Fibroblast of upper back skin (primary cell): ENCODE data around the gene IQCK.
A peak's percentile ranks its signal among the peaks of the same experiment; 100 is the strongest.

Source experiments
- DNase-seq: peaks from one replicate; pipeline ENCODE4 v3.0.0-alpha.2; 2013

The IQCK gene

DNA sequence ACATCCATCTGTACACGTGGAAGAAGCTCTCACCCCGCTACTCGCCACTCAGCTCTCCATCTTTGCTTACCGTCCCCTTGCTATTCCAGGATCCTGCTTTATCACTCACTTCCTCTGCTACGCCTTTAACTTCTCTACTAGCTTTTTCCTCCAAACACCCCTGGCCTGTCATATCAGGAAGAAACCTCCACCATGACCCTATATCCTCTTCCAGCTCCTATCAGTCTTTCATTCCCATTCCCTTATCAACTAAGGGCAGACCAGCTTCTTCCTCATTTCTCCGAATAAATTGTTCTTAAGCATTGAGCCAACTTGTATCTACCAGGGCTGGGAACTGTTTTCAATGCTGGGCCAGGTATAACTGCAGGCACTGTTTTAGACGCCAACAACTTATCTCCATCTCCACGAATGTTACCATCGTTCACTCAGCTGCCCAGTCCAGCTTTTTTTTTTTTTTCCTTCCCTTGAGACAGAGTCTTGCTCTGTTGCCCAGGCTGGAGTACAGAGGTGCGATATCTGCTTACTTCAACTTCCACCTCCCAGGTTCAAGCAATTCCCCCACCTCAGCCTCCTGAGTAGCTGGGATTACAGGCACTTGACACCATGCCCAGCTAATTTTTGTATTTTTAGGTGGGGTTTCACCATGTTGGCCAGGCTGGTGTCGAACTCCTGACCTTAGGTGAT is 4.3 kb downstream of the IQCK start:
- DNase-seq: no peak

DNA sequence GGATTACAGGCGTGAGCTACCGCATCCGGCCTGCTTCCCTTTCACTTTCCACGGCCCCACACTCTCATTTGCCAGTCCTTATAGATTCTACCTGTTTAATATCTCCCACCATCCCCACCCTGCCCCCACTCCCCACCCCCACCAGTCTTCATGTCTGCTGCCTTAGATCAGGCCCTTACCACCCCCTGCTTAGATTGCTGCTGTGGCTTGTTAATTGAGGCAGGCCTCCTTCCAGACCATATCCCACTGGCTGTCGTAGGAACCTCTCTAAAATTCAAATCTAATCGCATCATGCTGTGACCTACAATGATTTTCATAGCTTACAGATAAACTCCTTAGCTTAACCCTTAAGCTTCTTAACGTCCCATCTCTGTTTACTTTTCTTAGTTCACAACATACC is 4.9 kb downstream of the IQCK start:
- DNase-seq: no peak

DNA sequence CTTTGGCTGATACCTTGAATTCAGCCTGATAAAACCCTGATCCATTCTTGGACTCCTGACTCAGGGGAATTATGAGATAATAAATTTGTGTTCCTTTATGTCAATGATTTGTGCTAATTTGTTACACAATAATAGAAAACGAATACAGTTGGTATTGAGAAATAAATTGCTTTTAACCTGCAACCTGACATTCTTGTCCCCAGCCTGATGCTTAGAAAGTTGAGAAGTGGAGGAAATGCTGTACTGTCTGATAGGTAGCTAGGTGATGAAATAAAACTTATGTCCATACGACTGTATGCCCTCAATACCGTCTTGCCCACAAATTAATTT is 10.5 kb downstream of the IQCK start:
- no peak for DNase-seq

DNA sequence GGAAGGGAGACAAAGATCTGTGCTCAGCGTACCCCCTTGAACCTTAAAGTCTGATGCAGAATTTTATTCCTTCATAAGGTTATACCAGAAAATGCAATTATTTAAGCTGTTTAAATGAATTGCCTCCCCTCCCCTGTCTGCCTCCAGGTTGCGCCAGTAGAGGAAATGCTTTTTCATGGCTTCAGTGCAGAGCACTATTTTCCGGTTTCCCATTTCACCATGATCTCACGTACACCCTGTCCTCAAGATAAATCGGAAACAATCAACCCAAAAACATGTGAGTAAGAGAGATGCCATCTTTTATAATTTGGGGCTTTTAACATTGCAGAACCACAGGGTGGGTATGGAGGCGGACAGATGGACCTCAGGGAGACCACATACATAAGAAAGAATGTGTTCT is 15.5 kb downstream of the IQCK start:
- no peak for DNase-seq

DNA sequence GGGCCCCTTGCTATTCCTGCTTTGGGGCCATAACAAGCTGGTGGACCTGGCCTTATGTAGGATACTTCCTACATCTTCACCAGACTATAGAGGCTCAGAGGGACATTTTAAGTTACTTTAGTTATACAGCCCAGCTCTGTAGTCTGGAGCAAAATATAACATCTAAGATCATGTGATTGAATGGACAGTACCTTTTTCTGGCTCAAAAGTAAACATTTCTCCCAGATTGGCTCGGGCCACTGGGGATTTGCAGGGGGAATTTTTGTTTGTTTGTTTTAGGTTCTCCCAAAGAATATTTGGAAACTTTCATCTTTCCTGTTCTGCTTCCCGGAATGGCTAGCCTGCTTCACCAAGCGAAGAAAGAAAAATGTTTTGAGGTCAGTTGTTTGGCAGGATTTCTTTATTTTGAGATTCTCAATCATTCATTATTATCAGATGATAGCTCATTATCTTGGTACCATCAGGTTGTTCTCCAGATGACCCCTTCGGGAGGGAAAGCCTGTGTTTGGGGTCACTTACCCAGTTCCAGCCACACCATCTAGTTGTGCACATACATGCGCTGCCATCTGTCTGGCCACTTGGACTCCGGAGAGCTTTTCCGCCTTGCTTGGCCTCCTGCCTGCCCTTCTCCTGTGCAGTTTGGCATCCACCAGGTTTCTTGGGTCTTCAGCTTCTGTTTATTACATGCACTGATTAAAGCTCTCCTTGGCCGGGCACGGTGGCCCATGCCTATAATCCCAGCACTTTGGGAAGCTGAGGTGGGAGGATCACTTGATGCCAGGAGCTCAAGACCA is 17.2 kb downstream of the IQCK start:
- no peak for DNase-seq

DNA sequence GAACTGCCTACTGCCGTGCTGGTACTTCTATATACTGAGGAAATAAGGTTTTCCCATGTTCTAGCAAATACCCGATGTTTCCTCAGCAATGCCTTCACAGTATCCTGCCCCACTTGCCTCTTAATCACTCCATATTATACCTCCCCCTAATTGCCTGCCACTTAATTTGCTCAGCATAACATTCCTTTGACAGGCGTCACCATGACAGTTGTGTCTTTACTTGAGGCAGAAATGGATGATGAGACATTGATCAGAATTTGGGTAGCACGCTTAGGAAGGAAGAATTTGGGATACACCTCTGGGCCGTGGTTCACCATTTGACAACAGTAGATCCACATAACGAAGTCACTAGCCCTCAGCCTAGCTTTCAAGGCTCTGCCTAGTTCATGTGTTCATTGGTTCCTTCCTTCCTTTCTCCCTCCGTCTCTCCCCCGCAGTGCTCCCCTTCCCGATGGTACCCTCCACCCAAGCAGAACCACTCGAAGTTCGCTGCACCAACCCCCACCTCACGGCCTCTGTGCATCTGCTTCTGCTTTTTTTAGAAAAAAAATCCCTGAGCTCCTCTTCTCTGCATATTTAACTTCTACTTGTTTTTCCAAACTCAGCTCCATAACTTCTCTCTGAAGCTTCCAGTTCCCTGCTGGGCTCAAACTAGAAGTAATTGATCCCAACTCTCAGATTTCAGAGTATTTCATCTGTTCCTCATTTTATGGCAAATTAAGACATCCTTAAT is 19.4 kb downstream of the IQCK start:
- DNase-seq: peak; percentile 7

DNA sequence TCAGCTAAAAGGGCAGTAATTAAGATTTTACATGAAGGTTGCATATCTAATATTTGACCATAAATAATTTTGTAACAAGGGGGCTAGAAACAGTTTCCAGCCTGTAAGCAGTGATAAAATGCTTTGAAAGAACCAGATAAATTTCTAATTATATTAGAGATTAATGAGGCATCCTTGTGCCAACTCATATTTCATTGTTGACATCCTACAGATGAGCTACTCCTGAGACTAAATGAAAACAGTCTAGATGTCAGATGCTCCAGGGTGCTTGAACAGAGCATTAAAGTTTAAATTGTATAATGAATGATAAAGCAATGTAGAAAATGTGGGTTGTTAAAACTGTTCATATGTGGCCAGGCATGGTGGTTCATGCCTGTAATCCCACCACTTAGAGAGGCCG is 23.3 kb downstream of the IQCK start:
- no peak for DNase-seq

DNA sequence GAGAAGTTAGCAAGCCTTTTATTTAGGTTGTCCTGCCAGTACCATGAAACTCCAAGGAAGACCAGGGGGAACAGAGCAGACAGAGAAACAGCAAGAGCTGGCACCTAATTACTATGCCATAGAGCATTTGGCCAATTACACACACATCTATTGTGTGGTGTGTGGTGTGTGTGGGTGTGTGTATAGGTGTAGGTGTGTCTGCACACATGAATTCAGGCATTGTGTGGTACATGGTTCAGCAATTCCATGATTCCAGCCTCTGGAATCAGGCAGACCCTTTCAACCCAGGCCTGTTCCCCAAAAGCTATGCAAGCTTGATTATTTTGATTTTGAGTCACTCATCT is 25.7 kb downstream of the IQCK start:
- no peak for DNase-seq

DNA sequence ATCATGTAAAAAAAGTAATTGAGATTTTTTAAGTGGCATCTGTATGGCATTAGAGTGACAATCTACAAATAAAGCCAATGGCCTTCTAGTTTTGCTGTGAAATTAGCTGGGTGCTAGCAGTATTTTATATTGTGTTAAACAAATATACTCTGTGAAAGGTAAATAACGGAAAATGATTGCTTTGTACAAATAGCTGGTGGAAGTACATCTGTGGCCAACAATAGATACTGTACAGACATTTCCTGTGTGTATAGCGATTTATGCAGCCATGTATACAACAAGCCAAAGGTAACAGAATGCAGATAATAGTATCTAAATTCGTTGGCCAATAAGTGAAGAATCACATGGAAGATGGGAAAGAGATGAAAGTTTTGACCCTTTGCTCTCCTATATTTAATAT is 26.6 kb downstream of the IQCK start:
- DNase-seq: no peak

DNA sequence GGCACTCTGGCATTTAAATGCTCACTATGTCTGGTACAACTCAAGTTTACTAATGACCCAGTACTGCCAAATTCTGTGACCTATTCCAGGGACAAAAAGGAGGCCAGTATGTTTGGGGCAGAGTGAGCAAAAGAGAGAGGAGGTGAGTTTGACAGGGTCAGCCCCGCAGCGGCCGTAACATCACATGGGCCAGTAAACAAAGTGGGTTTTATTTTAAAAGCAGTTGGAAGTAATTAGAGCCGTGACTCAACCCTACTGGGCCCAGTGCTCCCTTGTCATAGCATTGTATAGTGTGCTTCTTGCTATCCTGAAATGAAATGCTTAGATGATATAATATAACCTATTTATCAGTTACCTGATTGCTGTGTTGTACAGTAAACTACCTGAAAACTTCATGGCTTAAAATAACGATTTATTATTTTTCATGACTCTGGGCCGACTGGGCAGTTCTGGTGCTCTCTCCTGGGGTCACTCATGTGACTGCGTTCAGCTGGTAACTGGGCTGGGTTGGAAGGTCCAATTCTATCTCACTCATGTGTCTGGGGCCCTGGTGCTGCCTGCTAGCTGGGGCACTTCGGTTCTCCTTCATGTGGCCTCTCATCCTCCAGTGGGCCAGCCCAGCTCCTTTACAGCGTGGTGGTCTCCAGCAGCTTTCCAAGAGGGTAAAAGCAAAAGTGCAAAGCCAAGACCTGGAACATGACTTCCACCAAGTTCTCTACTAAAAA is 27.4 kb downstream of the IQCK start:
- peak; percentile 11 for DNase-seq

DNA sequence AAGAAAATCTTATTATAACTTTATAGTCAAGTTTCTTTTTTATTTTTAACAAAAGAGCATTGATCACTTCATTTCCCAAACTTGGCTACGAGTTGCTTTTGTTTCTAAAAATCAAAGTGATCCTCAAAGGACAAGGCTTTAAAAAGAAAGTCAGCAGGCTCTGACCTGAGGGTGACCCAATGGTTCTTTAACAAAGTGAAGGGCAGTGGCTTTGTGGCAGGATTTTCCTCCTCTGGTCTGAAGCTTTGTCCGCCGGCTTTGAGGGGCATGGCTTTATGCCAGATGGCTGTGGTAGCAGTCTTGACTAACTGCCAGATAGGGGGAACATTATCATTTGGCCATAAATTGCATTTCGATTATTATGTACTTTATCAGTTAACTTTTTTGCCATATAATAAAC is 28.5 kb downstream of the IQCK start:
- no peak for DNase-seq

DNA sequence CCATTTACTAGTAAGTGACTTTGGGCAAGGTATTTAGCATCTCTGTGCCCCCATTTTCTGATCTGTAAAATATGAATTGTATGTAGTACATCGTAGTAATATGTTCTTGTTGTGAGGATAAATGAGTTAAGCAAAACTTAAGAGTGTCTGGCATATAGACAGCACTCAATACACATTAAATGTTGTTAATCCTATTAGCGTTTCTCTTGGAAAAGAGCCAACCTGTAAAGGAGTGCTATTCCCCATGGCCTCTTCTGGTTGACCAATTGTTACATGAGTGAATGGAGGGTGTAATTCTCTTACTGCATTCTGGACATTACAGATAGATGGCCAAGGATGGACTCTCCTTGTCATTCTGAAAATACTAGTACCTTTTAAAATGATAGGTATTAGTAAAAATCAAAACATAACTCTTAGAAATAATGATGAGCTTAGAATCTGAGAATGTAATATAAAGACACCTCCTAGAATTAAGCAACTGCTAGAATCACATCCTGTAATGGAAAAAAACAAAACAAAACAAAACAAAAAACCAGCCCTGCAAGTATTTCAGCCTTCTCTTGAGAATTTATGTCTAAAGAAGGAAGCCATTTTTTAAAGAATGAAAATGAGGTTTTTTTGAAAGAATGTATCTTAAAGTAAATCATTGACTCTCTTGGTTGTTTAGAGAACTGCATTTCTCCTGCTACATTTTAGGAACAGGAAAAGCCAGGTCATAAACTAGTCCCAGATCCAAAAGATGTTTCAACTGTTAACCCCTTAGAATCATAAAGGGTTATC is 30.5 kb downstream of the IQCK start:
- no peak for DNase-seq

DNA sequence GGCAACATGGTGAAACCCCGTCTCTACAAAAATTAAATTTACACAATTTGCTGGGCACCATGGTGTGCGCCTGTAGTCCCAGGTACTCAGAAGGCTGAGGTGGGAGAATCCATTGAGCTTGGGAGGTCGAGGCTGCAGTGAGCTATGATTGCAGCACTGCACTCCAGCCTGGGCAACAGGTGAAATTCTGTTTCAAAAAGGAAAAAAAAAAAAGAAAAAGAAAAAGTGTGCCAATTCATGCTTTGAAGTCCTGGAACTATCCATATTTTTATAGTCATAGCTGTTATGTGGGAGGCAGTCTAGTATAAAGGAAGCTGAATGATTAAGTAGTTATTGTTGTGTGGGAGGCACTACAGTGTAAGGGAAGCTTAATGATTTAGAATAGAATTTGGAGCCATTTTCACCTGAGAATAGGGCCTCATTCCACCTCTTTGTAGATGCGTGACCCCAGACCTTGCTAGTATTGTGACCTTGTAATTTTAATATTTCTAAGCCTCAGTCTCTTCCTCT is 31.6 kb downstream of the IQCK start:
- no peak for DNase-seq

DNA sequence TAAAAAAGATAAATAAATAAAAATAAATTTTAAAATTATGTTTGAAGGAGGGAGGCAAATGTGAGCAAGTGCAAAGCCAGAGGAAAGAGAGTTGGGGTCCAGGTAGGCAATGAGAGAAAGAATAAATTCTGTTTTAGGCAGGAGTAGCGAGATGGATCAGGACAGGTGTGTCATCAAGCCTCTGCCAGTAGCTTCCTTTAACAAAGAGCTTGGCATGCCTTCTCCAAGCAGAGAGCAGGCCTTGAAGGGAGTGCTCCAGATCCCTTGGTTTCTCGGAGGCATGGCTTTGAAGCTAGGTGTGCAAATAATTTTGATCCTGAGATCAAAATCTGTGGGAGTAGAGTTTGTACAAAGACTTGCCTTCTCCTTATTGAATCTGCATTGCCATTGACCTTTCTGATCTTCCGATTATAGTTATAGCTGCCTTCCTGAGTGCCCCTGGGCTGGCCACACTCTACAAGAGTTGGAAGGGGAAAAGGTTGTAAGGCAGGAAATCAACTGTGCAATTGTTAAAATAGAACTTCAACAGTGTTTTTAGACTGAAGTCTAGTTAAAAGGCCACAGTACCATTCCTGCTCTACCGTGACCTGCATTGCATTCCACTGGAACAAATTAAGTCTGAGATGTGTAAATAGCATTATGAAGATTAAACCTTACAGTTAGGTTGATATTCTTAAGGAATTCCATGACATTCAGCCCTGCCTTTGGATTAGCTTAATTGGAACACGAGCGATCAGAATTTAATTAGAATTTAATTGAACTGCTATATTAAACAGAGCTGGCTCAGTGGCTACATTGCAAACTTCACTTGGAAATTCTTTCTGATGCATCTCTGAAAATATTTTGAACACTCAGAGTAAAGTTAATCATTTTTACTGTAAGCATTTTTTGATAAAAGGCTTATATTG is 33.7 kb downstream of the IQCK start:
- no peak for DNase-seq

DNA sequence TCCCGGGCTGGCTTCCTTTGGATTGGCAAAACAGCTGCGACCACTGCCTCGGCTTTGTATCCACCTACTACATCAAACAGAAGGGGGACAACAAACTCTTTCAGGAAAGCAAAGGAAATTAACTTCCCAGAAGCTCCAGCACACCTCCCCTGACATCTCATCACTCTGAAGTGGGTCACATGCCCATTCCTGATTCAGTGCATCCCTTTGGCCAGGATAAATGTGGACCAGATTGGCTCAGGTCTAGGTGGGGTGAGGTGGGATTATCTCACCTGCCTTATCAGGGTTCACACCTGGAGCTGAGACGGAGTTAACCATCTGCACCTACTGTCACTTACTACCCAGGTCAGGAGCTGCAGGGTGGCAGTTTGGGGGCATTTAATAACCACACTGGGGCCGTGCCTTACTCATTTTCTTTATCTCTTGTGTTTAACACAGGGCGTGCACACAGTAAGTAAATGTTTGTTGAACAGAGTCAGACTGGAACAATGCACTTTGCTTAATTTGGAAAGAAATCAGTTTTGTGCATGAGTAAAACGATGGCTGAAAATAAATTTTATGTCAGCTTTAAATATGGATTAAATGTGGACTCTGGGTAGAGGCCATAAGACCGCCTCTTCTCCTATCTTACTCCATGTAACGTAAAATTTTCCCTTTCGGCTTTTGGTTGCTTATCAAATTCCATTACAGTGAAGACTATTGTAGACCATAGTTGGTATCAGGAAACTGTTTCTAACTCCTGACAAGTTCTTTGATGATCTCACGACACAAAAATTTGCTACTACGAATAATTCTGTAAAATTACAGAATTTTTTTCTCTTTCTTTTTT is 36.0 kb downstream of the IQCK start:
- peak; percentile 11 for DNase-seq

DNA sequence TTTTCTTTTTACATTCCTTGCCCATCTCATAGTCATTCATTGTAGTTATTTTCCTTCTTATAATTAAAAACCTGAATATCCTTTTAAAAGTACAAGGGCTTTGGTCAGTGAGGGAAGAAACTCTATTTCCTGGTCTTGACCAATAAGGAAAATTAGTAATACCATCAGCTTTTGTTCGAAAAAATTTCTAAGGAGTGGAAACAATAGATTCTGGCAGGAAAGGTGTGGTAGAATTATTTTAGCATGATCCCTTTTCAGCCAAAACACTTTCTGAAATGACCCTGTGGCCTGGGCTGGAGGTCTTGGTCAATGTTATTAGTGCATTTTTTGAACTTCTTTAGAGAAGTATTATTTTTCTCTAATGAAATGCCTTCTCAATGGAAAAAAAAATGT is 36.6 kb downstream of the IQCK start:
- no peak for DNase-seq

DNA sequence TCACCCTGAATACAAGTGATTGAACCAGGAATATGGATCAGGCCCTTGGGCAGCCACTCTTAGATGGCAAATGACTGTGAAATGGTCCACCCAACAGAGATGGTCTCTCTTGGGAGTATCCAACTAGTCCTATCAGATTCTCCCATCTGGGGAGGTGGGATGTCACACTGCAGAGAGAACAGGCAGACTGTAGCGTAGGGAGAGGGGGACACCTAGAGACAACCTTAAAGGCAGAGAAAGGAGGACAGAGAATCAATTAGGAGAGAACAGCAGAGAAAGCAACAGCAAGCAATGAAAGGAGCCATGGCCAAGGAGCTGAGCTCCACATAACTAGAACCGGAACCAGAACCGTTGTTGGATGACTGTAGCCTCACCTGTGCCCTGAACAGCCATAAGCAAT is 37.2 kb downstream of the IQCK start:
- DNase-seq: no peak

DNA sequence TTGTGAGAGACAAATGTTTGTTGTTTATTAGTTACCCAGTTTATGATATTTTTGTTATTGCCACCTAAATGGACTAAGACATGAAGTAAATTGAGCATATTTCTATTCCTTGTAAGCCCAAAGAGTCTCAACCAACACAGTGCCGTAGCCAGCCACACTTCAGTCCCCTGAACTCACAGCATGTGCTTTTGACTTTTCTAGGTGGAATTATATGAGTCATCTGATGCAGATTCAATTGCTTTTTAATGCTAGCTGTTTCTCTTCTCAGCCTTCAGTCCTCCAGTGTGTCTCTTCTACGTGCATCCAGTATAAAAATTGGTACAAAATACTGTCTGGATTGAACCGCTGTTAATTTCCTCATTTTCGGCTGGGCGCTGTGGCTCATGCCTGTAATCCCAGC is 39.0 kb downstream of the IQCK start:
- peak; percentile 27 for DNase-seq

DNA sequence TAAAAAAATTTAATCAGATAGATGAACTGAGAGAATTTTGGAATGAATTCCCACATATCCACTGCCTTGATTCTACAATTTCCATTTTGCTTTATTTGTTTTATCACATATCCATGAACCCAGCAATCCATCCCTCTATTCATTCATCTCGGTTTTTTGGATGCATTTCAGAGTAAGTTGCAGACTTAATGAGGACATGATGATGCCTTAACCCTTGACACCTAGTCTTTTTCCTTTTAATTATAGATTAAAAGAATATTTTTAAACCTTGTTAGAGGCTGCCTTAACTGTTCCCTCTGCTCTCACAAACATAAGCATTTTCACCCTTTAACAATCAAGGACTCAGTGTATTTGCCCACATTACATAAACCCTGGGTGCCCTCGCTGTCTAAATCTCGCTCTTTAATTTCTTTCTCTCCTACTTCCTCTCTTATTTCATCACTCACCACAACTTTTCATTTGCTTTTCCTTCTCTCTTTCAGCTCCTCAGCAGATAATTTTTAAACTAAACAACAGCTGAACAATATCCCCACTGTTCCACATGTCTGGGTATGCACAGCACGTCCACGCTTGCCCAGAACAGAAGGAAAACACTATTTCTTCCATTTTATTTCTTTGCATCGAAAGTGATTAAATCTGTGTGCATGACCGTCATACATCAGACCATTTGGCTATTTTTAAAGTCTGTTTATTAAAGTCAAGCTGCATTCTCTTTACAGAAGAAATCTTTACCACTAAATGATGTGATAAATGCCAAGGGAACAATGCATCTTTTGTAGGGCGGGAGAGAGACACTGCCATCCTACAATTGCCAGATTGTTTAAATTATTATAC is 39.9 kb downstream of the IQCK start:
- DNase-seq: no peak
